ENCODE measurements around the gene TSC1. TPM values are rescaled to one million over a fixed set of nuclear protein-coding genes. Genes with fewer than 3 reads are reported as not detected.

TSC1 gene
- polyA plus RNA-seq, 3 donors = 8.8 to 13.8 (median 11.4) TPM

DNA sequence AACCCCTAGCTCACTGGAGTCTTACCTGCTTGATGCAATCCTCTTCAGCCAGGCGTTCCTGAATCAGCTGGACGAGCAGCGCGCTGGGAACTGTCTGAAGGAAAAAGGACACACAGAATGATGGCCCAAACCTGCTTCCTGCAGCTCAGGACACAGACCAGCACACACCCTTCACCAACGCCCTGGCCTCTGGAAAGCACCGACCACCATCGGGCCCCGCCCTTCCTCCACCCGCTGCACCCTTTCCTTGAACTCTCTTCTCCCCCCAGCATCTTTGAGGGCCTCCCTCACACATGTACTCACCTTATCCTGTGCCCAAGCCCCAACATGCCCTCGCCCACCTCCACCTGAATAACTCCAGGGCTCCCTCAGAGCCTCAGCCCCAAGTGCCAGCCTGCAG, 89.6 kb downstream of the TSC1 start:
- H3K27ac ChIP-seq (ENCODE audit: low read depth, low read length) = no peak overlapping the region
- 69 to 82% (median 79%) methylated on average over 10 of the region's 10 CpGs for whole genome bisulfite sequencing, 3 donors

- 90 to 98% (median 93%) methylated on average over 4 of the region's 4 CpGs for WGBS, 3 donors
- no peak overlapping the region for H3K27ac ChIP-seq (ENCODE audit: low read depth, low read length)
Measured at GRCh38 chr9:132853482-132853881, 90.9 kb downstream of the TSC1 start.

- no peak overlapping the region for H3K27ac ChIP-seq (ENCODE audit: low read depth, low read length)
- 53 to 70% (median 66%) methylated on average over 12 of the region's 12 CpGs for WGBS, 3 donors
Measured at GRCh38 chr9:132849185-132849706, 95.2 kb downstream of the TSC1 start.

DNA sequence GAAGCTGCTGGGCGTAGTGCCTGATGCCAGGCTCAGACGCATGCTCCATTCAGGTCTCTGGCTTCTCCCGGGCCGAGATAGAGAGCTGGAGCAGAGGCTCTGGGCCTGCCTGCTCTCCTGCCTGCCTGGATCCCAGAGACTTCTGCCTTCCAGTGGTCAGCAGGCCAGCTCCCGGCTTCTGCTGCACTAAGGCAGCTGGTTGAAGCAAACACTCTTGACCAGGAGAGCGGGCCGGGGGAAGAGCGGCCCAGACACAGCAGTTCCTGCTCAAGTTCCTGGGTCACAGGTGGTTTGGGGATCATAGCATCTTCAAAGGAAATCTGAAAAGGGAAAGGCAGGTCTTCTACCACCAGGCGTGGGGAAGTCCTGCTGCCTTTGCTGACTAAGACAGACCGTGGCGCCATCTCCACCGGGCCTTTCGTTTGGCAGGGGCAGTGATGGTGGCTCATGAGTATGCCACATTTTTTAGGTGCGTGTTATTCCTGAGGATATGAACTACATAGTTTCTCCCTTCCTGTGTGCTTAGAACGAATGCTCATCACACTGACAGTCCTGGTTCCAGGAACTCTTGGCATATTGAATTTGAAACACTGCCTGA, 97.4 kb downstream of the TSC1 start:
- no peak overlapping the region for H3K27ac ChIP-seq (ENCODE audit: low read depth, low read length)
- WGBS, 3 donors = 87 to 92% (median 88%) methylated on average over 15 of the region's 15 CpGs

DNA sequence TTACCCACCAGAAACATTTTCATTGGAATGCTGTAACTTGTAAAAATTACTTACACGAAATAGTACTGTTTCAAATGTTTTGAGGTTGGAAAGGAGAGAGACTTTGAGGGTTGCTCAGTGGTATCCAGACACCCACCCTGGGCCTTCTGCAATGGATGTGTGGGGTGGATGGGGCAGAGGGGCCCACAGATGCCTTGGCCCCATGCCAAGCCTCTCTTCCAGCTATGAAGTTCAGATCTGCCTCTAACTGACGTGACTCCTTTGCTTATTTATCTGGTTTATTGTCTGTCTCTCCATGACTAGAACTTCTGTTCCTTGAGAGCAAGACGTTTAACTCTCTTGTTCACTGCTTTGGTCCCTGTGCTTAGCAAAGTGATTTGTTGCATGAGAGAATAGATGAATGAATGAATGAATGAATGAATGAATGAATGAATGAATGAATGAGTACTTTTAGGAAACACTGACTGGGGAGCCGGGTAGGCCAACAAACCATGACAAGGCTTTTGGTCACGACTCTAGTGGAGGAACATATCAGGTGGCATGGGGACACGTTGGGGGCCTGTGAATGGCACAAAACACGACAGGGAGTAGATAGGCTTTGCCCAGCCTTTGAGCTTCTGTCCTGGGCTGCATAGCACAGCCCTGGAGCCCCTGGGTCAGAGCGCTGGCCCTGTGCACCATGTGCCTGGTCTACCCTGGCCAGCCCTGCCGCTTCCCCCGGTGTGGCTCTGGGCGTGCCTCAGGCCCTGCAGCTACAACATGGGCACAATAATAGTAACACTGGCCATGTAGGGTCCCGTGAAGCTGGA, 98.1 kb downstream of the TSC1 start:
- WGBS, 3 donors = 88 to 89% (median 88%) methylated on average over 12 of the region's 12 CpGs
- no peak overlapping the region for H3K27ac ChIP-seq (ENCODE audit: low read depth, low read length)

DNA sequence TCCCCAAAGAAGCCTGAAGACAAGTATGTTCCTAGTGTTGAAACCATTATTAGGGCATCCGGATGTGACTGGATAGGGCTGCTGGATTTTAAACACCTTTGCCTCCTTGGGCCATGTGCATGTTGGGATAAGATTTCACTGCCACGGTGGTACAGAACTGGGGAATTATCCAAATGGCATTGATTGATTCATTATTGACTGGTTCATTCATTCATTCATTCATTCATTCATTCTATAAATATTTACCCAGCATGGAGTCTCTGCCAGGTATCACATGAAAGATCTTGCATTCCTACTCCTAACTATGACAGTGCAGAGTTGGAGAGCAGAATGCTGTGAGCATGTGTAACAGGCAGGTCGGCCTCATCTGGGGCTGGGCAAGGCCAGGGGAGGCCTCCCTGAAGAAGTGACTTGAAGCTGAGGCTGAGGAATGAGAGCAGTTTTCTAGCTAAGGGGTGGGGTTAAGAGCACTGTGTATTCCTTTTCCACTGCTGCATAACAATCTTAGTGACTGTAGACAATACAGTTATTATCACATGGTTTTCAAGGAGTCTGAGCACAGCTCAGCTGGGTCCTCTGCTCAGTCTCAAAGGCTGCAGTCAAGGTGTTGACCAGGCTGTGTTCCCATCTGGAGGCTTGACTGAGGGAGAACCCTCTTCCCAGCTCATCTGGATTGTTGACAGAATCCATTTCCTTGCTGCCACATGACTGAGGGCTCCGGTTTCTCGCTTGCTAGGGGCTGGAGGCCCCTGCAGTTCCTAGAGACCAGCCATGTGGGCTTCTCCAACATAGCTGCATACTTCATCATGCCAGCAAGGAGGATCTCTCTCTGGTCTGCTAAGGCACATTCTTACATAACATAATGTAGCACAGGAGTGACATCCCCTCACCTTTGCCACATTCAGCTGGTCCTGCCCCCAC, 102.0 kb downstream of the TSC1 start:
- no peak overlapping the region for H3K27ac ChIP-seq (ENCODE audit: low read depth, low read length)
- 80 to 85% (median 83%) methylated on average over 5 of the region's 5 CpGs for WGBS, 3 donors

Other genes with a start within 250 kb of the TSC1 start
- gene AK8, start 66.3 kb downstream of the TSC1 start, polyA plus RNA-seq = under 1 TPM in 2 of 3 donors, not detected in 1; 0.12 to 0.66 TPM
- gene SPACA9, start 65.7 kb downstream of the TSC1 start, polyA plus RNA-seq = 1 to 10 TPM; 2.9 to 6.3 (median 3.1) TPM
- under 1 TPM in 2 of 3 donors, not detected in 1; 0.02 to 0.04 TPM for gene GFI1B, start 34.1 kb upstream of the TSC1 start, polyA plus RNA-seq
- 10 to 100 TPM; 30.6 to 38.3 (median 30.8) TPM for gene GTF3C5, start 86.4 kb upstream of the TSC1 start, polyA plus RNA-seq
- 1,000 to 10,000 TPM in 1 of 3 donors, 1 to 10 TPM in 2; 1.5 to 9,324 (median 2.5) TPM for gene CEL, start 117.4 kb upstream of the TSC1 start, polyA plus RNA-seq
- gene RALGDS, start 176.6 kb upstream of the TSC1 start, polyA plus RNA-seq = 10 to 100 TPM; 31.0 to 98.2 (median 68.8) TPM
- gene GBGT1, start 219.3 kb upstream of the TSC1 start, polyA plus RNA-seq = 10 to 100 TPM in 1 of 3 donors, 1 to 10 TPM in 2; 2.6 to 10.7 (median 9.9) TPM